ENCODE data around the gene UQCRQ. TPM values are rescaled to one million over a fixed set of nuclear protein-coding genes. Genes with fewer than 3 reads are reported as not detected.

Gene UQCRQ
- total and polyA plus RNA-seq, 2 of the 13 experiments (the other 11 are each of a cell fraction or from before 2014, with no cell fraction given) = 257 to 575 TPM

DNA sequence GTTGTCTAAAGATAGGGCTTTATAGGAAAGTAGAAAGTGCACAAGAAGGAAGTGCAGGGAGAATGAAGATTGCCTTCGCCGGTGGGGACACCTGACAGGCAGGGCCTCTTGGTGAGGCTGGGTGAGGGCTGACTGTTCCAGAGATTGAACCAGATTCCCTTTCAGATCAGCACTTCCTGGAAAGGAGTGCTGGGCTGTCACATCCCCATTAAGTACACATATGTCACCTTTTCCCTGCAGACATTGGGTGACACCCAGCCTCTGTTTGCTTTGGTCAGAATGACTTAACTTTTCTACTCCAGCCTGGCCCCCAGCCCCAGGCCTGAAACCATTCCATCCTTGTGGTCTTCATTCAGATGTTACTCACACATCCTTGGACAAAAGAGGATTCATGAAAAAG lies 28.6 kb upstream of the UQCRQ start (continued):
- TF ChIP-seq NRL (CRISPR knock-in tag; IDR thresholded peaks at IDR 0.05; ENCODE audit: borderline replicate concordance) (no peak), ZNF850 (CRISPR knock-in tag; conservative IDR thresholded peaks at IDR 0.05) (no peak), FOXP1 (IDR thresholded peaks at IDR 0.05) (no peak), FOXP1 (CRISPR knock-in tag; IDR thresholded peaks at IDR 0.05) (peak; percentile 29; the same call in 1 of the 2 replicates), MLLT10 (CRISPR knock-in tag; IDR thresholded peaks at IDR 0.05) (no peak), ZNF180 (CRISPR knock-in tag; IDR thresholded peaks at IDR 0.05; ENCODE audit: borderline replicate concordance, low read depth) (no peak), ZNF891 (CRISPR knock-in tag; IDR thresholded peaks at IDR 0.05) (no peak), ZNF557 (CRISPR knock-in tag; IDR thresholded peaks at IDR 0.05) (peak; percentile 61; the same call in 1 of the 2 replicates), NONO (IDR thresholded peaks at IDR 0.05) (no peak), NONO (CRISPR knock-in tag; conservative IDR thresholded peaks at IDR 0.05) (no peak), ZNF142 (CRISPR knock-in tag; IDR thresholded peaks at IDR 0.05) (peak; percentile 33; the same call in 1 of the 2 replicates), MTA3 (CRISPR knock-in tag; IDR thresholded peaks at IDR 0.05) (no peak), ATF5 (CRISPR knock-in tag; IDR thresholded peaks at IDR 0.05; ENCODE audit: low read depth) (no peak), IRX3 (CRISPR knock-in tag; IDR thresholded peaks at IDR 0.05; ENCODE audit: borderline replicate concordance, low read depth) (no peak), ZBTB10 (CRISPR knock-in tag; IDR thresholded peaks at IDR 0.05; ENCODE audit: borderline replicate concordance) (no peak), ZNF296 (CRISPR knock-in tag; conservative IDR thresholded peaks at IDR 0.05) (no peak), HDAC2 (CRISPR knock-in tag; IDR thresholded peaks at IDR 0.05) (peak; percentile 63), POLR2AphosphoS5 (IDR thresholded peaks at IDR 0.05; ENCODE audit: low read depth, low read length) (peak; percentile 75), MAZ (IDR thresholded peaks at IDR 0.05; ENCODE audit: borderline replicate concordance, low read depth, low read length) (peak; percentile 51; the same call in 1 of the 2 replicates), MAZ (CRISPR knock-in tag; IDR thresholded peaks at IDR 0.05; ENCODE audit: low read depth) (peak; percentile 67)
- TF ChIP-seq, protein P1, sequence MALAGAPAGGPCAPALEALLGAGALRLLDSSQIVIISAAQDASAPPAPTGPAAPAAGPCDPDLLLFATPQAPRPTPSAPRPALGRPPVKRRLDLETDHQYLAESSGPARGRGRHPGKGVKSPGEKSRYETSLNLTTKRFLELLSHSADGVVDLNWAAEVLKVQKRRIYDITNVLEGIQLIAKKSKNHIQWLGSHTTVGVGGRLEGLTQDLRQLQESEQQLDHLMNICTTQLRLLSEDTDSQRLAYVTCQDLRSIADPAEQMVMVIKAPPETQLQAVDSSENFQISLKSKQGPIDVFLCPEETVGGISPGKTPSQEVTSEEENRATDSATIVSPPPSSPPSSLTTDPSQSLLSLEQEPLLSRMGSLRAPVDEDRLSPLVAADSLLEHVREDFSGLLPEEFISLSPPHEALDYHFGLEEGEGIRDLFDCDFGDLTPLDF (CRISPR knock-in tag; IDR thresholded peaks at IDR 0.05) = no peak
- TF ChIP-seq, protein P2, sequence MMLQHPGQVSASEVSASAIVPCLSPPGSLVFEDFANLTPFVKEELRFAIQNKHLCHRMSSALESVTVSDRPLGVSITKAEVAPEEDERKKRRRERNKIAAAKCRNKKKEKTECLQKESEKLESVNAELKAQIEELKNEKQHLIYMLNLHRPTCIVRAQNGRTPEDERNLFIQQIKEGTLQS (CRISPR knock-in tag; IDR thresholded peaks at IDR 0.05) = no peak
